SK-N-SH (cell line): Measurements from ENCODE around the gene WDR44. TPM values are rescaled to one million over a fixed set of nuclear protein-coding genes. Genes with fewer than 3 reads are reported as not detected.
"Not testable (repeated sequence)": the region's sequence is repeated elsewhere in the genome, so short reads cannot be mapped to it uniquely, and the experiment has no call there.

ENCODE experiments used
- CTCF ChIA-PET: fragments of 300-600, 350-600 bp; formaldehyde crosslinking; extraction: SDS; loops from one replicate; lab custom pipeline; 2021; lab: Yijun Ruan, JAX
- POLR2A ChIA-PET: fragments of 350-600 bp; sonication (Branson Sonifier 250); formaldehyde crosslinking; extraction: SDS; loops from one replicate; lab custom pipeline; 2020; ENCODE audit warnings: antibody characterized with exemption, inconsistent platforms; lab: Yijun Ruan, JAX
- DNase-seq: peaks from one replicate; pipeline ENCODE4 v3.0.0; 2012
- H2AFZ ChIP-seq: fragments of 200-600 bp; sonication (generic); 2 replicates; pipeline ENCODE4 v1.8.1; 2016; ENCODE audit warnings: antibody characterized with exemption, mild to moderate bottlenecking, low read depth
- H3F3A ChIP-seq: fragments of 200-600 bp; sonication (generic); replicated peaks from 2 replicates; pipeline ENCODE3; 2016; ENCODE audit warnings: antibody characterized with exemption, mild to moderate bottlenecking; ENCODE audit not compliant: insufficient read depth
- H3K27ac ChIP-seq, 2 experiments: fragments of 200-500 bp in 1 of 2; fragments of 200-600 bp in 1 of 2; sonication (Bioruptor generic) in 1 of 2; sonication (generic), shearing (Covaris generic) in 1 of 2; 2 replicates each; pipeline versions ENCODE4 v1.5.1 to v1.6.1; 2014 to 2016; ENCODE audit warnings: low read depth in 2 of 2, inconsistent platforms in 1 of 2, low read length in 1 of 2, mild to moderate bottlenecking in 1 of 2, mixed read lengths in 1 of 2
- H3K27me3 ChIP-seq: fragments of 200-600 bp; sonication (generic), shearing (Covaris generic); 2 replicates; pipeline ENCODE4 v1.6.1; 2016; ENCODE audit warnings: mixed run types; ENCODE audit not compliant: insufficient read depth
- H3K36me3 ChIP-seq, 2 experiments: fragments of 200-500 bp in 1 of 2; fragments of 200-600 bp in 1 of 2; sonication (Bioruptor generic) in 1 of 2; sonication (generic) in 1 of 2; replicated peaks in 1 of 2; 2 replicates each; pipeline versions ENCODE3 to v1.5.1; 2014 to 2016; ENCODE audit warnings: low read length in 1 of 2, mild to moderate bottlenecking in 1 of 2; ENCODE audit not compliant: insufficient read depth in 2 of 2, control insufficient read depth in 1 of 2
- H3K4me1 ChIP-seq, 2 experiments: fragments of 200-500 bp in 1 of 2; fragments of 200-600 bp in 1 of 2; sonication (Bioruptor generic) in 1 of 2; sonication (generic), shearing (Covaris generic) in 1 of 2; 2 replicates each; pipeline versions ENCODE4 v1.5.1 to v1.6.1; 2014 to 2016; ENCODE audit warnings: low read depth in 1 of 2, low read length in 1 of 2, mixed run types in 1 of 2; ENCODE audit not compliant: insufficient read depth in 2 of 2, control insufficient read depth in 1 of 2
- H3K4me2 ChIP-seq: fragments of 200-600 bp; sonication (generic), shearing (Covaris generic); 2 replicates; pipeline ENCODE4 v1.6.1; 2017; ENCODE audit warnings: mixed run types
- H3K4me3 ChIP-seq, 2 experiments: fragments of 200-500 bp in 1 of 2; fragments of 200-600 bp in 1 of 2; sonication (Bioruptor generic) in 1 of 2; sonication (generic), shearing (Covaris generic) in 1 of 2; 2 replicates each; pipeline versions ENCODE4 v1.5.1 to v1.8.1; 2014 to 2016; ENCODE audit warnings: low read depth in 2 of 2, inconsistent platforms in 1 of 2, low read length in 1 of 2, mild to moderate bottlenecking in 1 of 2, mixed read lengths in 1 of 2, moderate library complexity in 1 of 2
- H3K79me2 ChIP-seq: fragments of 200-600 bp; sonication (generic); 2 replicates; pipeline ENCODE4 v1.8.1; 2017; ENCODE audit warnings: mild to moderate bottlenecking; ENCODE audit not compliant: insufficient read depth
- H3K9ac ChIP-seq: fragments of 200-600 bp; sonication (generic); 2 replicates; pipeline ENCODE4 v1.6.1; 2017; ENCODE audit warnings: mixed run types
- H3K9me2 ChIP-seq: fragments of 200-600 bp; sonication (generic); 2 replicates; pipeline ENCODE4 v1.6.1; 2017; ENCODE audit warnings: mixed run types
- H3K9me3 ChIP-seq: fragments of 200-600 bp; sonication (generic); 2 replicates; pipeline ENCODE4 v1.6.1; 2017; ENCODE audit warnings: mixed run types, mild to moderate bottlenecking, moderate library complexity
- H4K20me1 ChIP-seq: fragments of 200-600 bp; sonication (generic); 2 replicates; pipeline ENCODE4 v1.6.1; 2017; ENCODE audit warnings: mild to moderate bottlenecking, mixed run types; ENCODE audit not compliant: insufficient read depth
- FOXM1 ChIP-seq: IDR thresholded peaks from 2 replicates; pipeline ENCODE4 v1.4.0; 2012; ENCODE audit warnings: low read depth, mild to moderate bottlenecking
- MEF2A ChIP-seq: IDR thresholded peaks from 2 replicates; pipeline ENCODE4 v1.4.0; 2012; ENCODE audit warnings: low read depth, borderline replicate concordance
- REST ChIP-seq: IDR thresholded peaks from 2 replicates; pipeline ENCODE4 v1.6.1; 2012; ENCODE audit warnings: mild to moderate bottlenecking, low read depth, low read length, moderate library complexity
- WGBS: methylation state at CpG from one replicate; pipeline ENCODE4 v1.1.6; 2017; ENCODE audit warnings: low lambda C conversion rate; 5-methylcytosine and 5-hydroxymethylcytosine counted together
- polyA plus RNA-seq, 3 experiments: library from polyadenylated mRNA; depleted of rRNA; stranded (reverse); fragments of >200 nt; gene quantifications; 2 replicates each; pipeline ENCODE4 v1.2.3, GENCODE V29; 2012

Gene WDR44
- polyA plus RNA-seq, 1 of the 3 experiments (the other 2 are of a cell fraction): 5.3 TPM

GRCh38 chrX:118484216-118484903 is 138.5 kb downstream of the WDR44 start:
- Histone ChIP-seq H3K9me3 (no peaks in the 10 kb centered on the region), H3K4me2 (no peak overlapping the region), H3F3A (no peaks in the 10 kb centered on the region), H3K9ac (no peak overlapping the region), H4K20me1 (no peaks in the 10 kb centered on the region), H3K36me3 (no peaks in the 10 kb centered on the region), H3K79me2 (no peaks in the 10 kb centered on the region), H3K4me1 (no peaks in the 10 kb centered on the region), H3K27me3 (no peaks in the 10 kb centered on the region; the same call in 1 of the 2 replicates), H2AFZ (0 out of 2 replicates have a peak overlapping the region, but pooled peaks have one; percentile 59), H3K4me3 (no peak overlapping the region), H3K27ac (no peak overlapping the region), H3K9me2 (no peaks in the 10 kb centered on the region)
- ChIA-PET CTCF (no interaction called here), POLR2A (no interaction called here)
- WGBS: 52% methylated on average over 9 of the region's 9 CpGs
- TF ChIP-seq REST: no peak
- DNase-seq: no peak

- H3K4me2 ChIP-seq, H3K36me3 ChIP-seq, H3K4me3 ChIP-seq, H3F3A ChIP-seq, H3K27me3 ChIP-seq, H3K9me2 ChIP-seq, H3K4me1 ChIP-seq, POLR2A ChIA-PET, DNase-seq, H2AFZ ChIP-seq, H3K9me3 ChIP-seq, H3K9ac ChIP-seq, H3K79me2 ChIP-seq, H4K20me1 ChIP-seq, H3K27ac ChIP-seq: not testable (repeated sequence)
- 50% methylated on average over 1 of the region's 1 CpG for WGBS
- CTCF ChIA-PET: interaction anchor here (1.2 kb wide), 1 partner anchor 115 kb away, joined by 3 read pairs; no protein-coding TSS in a partner anchor
Measured at GRCh38 chrX:118486693-118487092, 140.8 kb downstream of the WDR44 start.

- H3K9me2 ChIP-seq: no peaks in the 10 kb centered on the region
- no peak overlapping the region for H2AFZ ChIP-seq
- H3K4me1 ChIP-seq: peaks cover 0 to 4% of the 10 kb centered on the region in 2 experiments; a peak in 1 of 4 replicates
- WGBS: 53% methylated on average over 3 of the region's 3 CpGs
- H3K9ac ChIP-seq: no peak overlapping the region
- H3K36me3 ChIP-seq: no peaks in the 10 kb centered on the region
- H3K9me3 ChIP-seq: no peaks in the 10 kb centered on the region
- peaks cover 4% of the 10 kb centered on the region for H3F3A ChIP-seq
- H4K20me1 ChIP-seq: no peaks in the 10 kb centered on the region
- no peak overlapping the region for H3K27ac ChIP-seq
- peaks cover 15% of the 10 kb centered on the region; the same call in 1 of the 2 replicates for H3K79me2 ChIP-seq
- CTCF ChIA-PET: no interaction called here
- TF ChIP-seq MEF2A (no peak), FOXM1 (no peak), REST (no peak)
- H3K27me3 ChIP-seq: peaks cover 6% of the 10 kb centered on the region; the same call in 1 of the 2 replicates
- POLR2A ChIA-PET: no interaction called here
- no peak overlapping the region for H3K4me2 ChIP-seq
- no peak for DNase-seq
- H3K4me3 ChIP-seq: no peak overlapping the region
Measured at GRCh38 chrX:118493016-118493415, 147.1 kb downstream of the WDR44 start.
